ENCODE data around the gene FHL2.

FHL2 gene

GRCh38 chr2:105421053-105421452 lies 22.2 kb upstream of the FHL2 start:
- DNase-seq, result no peak

DNA sequence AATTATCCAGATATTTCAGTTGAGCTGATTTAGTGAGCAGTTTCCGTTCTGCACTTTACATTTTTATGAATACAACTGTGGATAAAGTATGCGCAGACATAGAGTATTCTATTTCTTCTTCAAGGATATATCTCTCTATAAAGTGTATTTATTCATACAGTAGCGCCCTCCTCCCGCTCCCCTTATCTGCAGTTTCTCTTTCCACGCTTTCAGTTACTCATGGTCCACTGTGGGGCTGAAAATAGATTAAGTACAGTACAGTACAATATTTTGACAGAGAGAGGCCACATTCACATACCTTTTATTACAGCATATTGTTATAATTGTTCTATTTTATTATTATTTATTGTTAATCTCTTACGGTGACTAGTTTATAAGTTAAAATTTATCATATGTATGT lies 19.7 kb upstream of the FHL2 start:
- no peak for DNase-seq

DNA sequence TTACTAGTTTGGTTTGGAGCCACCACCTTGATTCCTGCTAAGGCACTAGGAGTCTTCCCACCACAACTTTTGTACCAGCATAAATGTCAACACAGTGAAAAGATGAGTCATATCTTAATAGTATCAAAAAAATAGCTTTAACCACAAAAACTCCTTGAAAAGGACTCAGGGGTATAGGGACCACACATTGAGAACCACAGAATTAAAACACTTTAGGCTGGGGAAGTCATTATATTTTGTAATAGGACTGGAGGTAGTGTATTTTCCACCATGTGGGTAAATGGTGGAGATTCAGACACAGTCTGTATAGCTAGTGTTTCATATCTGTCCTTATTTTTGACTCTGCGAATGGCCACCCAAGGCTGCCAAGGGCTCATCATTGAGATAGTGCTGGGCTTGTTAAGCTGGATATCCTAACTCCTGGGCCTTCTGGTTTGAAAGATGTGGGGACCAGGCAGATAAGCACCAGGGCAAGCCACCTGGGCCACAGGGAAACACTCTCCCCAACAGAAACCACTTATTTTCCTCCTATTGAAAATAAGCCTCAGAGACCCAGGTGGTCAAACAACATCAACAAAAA lies 19.1 kb upstream of the FHL2 start:
- DNase-seq, result no peak

- DNase-seq, result no peak
Measured at GRCh38 chr2:105416156-105416555, 17.3 kb upstream of the FHL2 start.

GRCh38 chr2:105415007-105415406 lies 16.2 kb upstream of the FHL2 start:
- no peak for DNase-seq

DNA sequence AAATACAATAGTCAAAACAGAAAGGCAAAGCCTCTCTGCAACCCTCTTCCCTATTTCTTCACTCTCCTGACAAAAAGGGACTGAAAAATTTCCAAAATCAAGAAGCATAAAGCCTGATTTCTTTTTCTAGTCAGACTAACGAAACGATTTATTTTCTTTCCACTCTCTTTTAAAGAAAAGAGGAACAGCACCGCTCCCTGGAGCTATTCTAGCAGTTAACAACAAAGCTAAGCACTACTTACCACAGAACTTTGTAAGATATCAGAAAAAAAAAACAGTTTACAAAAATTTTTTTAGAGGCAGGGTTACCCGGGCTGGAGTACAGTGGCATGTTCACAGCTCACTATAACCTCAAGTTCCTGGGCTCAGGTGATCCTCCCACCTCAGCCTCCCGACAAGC lies 14.4 kb upstream of the FHL2 start:
- DNase-seq, result no peak

DNA sequence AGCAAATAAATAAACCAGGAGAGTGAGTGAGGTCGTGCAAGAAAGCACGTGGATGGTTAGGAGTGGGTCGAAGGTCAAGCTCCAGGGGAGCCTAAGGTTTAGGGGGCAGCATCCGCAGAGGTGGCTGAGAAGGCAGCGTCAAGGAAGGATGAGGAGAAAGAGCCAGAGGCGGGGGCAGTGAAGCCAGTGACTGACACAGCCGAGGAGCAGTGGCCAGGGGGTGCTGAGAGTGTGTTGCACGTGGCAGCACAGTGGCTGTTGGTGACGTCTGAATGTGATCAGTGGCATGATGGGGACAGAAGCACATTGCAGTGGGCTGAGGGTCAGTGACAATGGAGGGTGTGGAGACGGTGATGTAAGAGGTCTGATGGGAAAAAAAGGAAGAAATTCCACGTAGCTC lies 13.7 kb upstream of the FHL2 start:
- DNase-seq, result no peak

DNA sequence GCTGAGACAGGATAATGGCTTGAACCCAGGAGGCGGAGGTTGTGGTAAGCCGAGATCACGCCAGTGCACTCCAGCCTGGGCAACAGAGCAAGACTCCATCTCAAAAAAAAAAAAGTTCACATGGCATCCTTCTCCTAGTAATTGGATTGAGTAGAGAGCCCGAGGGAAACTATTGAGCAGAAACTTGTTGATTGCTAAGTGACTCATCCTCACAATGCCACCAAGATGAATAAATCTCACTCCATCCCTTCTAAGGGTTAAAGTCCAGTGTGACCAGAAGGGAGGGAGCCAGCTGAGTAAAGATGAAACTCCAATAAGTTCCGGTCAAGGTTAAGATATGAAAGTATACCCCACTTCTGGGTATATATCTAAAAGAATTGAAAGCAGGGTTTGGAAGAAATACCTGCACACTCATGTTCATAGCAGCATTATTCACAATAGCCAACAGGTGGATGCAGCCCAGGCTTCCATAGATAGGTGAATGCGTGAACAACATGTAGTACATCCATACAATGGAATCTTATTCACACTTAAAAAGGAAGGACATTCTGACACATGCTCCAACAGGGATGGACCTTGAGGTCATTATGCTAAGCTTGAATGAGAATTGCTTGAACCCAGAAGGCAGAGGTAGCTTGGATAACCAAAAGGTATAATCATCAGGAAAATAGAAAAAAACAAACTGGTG lies 13.0 kb upstream of the FHL2 start:
- DNase-seq, result no peak

GRCh38 chr2:105410554-105410953 lies 11.7 kb upstream of the FHL2 start:
- DNase-seq, result no peak

DNA sequence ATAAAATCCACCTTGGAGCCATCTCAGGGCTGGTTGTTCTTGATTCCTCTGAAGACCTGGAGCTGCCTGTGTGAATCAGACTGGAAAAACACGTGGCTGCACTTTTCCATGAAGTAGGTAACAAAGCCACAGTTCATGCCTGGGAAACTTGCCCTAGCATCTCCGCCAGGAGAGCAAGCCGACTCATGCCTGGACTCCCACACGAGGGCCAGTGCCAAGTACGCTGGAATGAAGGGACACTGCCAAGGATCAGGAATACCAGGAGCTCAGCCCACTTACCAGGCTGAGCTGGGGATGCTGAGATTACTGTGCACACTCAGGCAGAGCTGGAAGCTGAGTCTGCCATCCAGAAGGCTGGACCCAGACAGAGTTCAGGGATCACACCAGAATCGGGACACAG lies 10.9 kb upstream of the FHL2 start:
- DNase-seq, result no peak

DNA sequence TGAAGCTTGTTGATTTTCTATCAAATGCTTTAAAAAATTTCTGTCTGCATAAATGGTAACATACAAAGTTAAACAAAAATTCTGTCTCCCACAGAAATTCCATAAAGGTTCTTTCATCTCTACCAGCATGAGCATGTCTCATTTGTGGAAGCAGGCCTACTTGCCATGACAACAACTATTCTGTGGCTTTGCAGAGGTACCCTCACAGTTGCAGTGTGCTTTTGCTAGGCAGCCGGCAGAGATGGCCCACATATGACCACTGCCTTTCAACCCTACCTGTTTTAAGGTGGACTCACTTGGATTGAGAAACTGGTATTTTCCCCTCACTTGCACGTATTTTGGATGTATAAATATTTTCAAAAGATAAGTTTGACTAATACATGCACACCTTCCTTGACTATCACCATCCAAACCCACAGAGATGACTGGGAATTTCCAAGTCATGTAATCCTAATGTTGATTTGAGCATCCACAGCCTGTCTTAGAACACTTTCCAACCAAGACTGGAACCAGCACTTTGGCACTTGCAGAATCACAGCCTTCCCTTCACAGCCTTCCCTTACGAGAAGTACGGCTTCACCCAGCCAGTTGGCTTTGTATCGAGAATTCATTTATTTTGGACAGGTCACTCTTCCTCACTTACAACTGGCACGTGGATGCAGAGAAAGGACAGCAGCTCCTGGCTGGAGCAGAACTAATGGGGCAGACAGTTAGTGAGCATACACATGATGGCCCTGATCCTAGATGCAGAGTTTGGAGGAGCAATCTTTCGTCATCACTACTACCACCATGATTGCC lies 9.3 kb upstream of the FHL2 start:
- no peak for DNase-seq

DNA sequence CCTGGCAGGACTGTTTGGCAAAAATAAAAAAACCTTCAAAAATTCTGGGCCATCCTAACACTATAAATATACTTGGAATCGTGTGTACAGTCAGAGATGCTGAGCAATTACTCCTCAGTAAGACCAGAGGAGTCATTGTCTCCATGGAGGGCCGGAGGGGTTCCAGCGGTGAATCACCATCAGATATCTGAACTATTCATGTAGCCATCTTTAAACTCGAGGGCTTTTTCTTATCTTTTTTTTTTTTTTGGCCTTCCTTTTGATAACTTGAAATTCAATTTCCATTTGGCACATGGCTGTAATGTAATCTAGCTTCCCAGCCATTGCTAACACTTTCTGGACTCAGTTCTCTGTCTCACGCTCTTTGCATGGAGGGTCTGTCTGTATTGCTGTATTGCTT lies 7.4 kb upstream of the FHL2 start:
- DNase-seq, result no peak

DNA sequence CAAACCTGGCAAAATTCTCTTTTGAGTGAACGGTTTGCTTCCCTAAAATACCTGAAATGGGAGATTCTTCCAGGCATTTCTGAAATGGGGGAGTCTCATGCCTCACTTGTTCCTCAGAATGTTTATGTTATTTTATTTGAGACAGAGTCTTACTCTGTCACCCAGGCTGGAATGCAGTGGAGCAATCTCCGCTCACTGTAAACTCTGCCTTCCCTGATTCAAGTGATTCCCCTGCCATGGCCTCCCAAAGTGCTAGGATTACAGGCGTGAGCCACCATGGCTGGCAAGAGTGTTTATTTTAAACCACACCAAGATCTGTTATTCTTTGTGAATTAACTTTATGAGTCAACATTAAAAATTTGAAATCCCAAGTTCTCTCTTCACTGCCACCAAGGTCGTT lies 6.4 kb upstream of the FHL2 start:
- DNase-seq, result no peak

GRCh38 chr2:105404736-105405135 lies 5.9 kb upstream of the FHL2 start:
- DNase-seq, result no peak

GRCh38 chr2:105403783-105404698 lies 5.2 kb upstream of the FHL2 start:
- DNase-seq, result no peak

GRCh38 chr2:105403241-105403782 lies 4.5 kb upstream of the FHL2 start:
- DNase-seq, result no peak

DNA sequence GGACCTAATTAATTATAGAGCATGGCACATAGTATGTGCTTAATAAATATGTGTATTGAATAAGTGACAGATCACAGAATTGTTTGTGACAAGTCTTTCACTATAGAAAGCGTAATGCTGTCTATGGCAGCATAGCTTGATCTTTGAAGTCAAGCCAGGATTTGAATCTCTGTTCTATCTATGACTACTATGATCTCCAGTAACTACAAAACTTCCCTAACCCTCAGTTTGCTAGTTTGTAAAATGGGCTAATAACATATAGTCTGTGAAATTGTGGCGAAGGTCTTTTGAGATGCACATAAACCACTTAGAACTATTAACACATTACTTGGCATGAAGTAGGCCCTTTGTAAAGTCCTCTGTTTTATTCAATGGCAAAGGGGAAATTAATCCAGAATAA lies 4.0 kb upstream of the FHL2 start:
- no peak for DNase-seq

- DNase-seq, result no peak
Measured at GRCh38 chr2:105401867-105402266, 3.0 kb upstream of the FHL2 start.

DNA sequence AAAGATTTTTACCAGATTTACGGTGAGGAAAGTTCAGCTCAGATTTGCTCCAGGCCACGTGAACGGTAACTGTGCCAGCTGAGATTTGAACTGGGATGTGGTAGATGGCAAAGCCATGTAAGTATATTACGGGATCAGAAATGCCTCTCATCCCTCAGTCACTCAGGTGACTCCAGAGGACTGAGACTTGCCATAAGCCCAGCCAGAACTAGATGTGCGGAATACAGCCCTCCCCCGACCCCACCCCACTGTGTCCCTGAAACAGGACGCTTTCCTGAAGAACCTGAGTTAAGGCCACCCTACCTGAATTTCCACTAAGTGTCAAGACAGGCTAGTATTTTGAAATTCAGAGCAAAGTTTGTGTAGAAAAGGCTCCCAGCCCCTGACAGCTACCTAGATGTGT lies 1.3 kb upstream of the FHL2 start:
- DNase-seq, result no peak

DNA sequence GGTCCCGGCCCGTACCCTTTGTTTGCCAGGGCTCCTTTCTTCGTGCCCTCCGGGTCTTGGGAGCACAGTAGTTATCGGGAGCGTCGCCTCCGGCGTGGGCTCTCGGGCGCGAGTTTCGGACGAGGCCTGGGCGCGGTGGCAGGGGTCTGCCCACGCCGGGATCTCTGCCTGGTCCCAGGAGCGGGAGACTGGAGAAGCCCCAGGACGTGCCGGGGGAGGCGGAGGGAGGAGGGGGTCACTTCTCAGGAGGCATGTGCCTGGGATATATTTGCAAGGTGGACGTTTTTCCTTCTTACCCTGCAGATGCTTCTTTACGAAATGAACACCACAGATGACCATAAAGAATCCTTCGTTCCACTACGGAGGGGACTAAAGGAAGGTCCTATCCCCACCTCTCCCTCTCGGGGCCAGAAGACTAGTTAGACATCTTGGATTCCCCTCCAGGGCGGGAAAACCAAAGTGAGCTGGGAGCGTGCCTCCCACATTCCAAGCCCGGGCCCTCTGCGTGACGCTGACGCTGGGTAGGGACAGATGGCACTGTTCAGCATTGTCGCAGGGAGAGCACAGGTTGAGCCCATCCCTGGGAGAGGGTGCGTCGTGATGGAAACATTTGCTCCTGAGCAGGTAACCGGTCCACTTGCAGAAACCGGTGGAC lies 483 bp upstream of the FHL2 start:
- DNase-seq, result no peak

- no peak for DNase-seq
Measured at GRCh38 chr2:105397953-105398335, 907 bp downstream of the FHL2 start.

- no peak for DNase-seq
Measured at GRCh38 chr2:105397025-105397722, 1.7 kb downstream of the FHL2 start.

Measured in activated CD8-positive, alpha-beta memory T cell treated with anti-CD3 and anti-CD28 coated beads, Interleukin-2, amount 50 U/mL, for 48 hours (primary cell).